ENCODE results near the gene TGFBR3.
A peak's percentile ranks its signal among the peaks of the same experiment; 100 is the strongest.

TGFBR3 gene

DNA sequence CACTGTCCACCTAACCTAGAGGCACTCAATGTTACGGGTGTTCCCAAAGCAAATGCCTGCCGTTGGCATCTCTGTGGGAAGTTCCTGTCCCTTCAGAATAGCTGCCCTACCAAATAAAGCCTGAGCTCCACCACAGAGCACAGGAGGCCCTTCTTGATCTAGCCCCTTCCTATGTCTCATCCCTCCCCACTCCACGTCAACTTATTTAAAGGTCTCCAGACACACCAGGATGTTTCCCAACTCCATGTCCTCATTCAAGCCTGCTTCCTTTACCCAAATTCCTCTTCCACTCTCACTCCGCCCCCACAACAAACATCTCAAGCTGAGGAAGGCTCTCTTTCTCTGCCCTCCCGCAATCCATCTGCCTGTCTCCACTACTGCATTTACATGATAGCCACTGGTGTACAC is 87.7 kb downstream of the TGFBR3 start:
- DNase-seq (ENCODE audit: low read depth) = peak; percentile 84

DNA sequence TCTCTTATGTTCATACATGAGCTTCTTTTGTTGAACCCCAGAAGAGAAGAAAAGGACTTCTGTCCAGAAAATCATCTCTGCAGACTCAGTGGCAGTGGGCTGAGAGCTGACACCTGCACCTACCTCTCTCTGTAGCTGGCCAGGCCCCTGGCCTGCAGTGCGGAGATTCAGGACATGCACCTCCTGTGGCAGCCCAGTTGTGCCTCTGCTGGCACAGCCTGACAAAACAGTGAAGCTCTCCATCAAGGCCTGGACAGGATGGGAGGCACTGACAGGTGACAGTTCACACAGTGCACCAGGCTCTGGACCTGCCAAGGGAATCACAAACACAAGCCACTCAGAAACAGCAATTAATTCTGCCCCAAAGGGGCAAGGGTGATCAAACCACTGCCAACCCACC is 88.8 kb downstream of the TGFBR3 start:
- H3K4me3 ChIP-seq (ENCODE audit: control insufficient read depth, low read depth, low read length) = no peak overlapping the region
- TF ChIP-seq, protein P1, sequence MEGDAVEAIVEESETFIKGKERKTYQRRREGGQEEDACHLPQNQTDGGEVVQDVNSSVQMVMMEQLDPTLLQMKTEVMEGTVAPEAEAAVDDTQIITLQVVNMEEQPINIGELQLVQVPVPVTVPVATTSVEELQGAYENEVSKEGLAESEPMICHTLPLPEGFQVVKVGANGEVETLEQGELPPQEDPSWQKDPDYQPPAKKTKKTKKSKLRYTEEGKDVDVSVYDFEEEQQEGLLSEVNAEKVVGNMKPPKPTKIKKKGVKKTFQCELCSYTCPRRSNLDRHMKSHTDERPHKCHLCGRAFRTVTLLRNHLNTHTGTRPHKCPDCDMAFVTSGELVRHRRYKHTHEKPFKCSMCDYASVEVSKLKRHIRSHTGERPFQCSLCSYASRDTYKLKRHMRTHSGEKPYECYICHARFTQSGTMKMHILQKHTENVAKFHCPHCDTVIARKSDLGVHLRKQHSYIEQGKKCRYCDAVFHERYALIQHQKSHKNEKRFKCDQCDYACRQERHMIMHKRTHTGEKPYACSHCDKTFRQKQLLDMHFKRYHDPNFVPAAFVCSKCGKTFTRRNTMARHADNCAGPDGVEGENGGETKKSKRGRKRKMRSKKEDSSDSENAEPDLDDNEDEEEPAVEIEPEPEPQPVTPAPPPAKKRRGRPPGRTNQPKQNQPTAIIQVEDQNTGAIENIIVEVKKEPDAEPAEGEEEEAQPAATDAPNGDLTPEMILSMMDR (conservative IDR thresholded peaks at IDR 0.05; ENCODE audit: control insufficient read depth, insufficient read depth, low read depth, low read length) = no peak
- no peak for DNase-seq (ENCODE audit: low read depth)

More for the DNA sequence above, 87.7 kb downstream of the TGFBR3 start:
- no peak overlapping the region for H3K4me3 ChIP-seq (ENCODE audit: control insufficient read depth, low read depth, low read length)
- TF ChIP-seq, protein P1 (conservative IDR thresholded peaks at IDR 0.05; ENCODE audit: control insufficient read depth, insufficient read depth, low read depth, low read length) = no peak

DNA sequence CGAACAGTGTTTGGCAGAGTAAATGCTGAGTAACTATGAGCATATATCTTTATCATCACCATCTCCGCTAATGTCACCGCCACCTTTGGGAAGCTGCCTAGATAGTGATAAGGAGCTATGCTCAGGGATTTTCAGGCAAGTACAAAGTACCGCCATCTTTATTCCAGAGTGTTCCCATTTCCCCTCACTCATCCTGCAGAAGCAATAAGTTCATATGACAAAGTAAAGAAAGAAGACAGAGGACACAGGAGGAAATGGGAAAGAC is 89.6 kb downstream of the TGFBR3 start:
- TF ChIP-seq, protein P1 (conservative IDR thresholded peaks at IDR 0.05; ENCODE audit: control insufficient read depth, insufficient read depth, low read depth, low read length) = no peak
- DNase-seq (ENCODE audit: low read depth) = no peak
- no peak overlapping the region for H3K4me3 ChIP-seq (ENCODE audit: control insufficient read depth, low read depth, low read length)

DNA sequence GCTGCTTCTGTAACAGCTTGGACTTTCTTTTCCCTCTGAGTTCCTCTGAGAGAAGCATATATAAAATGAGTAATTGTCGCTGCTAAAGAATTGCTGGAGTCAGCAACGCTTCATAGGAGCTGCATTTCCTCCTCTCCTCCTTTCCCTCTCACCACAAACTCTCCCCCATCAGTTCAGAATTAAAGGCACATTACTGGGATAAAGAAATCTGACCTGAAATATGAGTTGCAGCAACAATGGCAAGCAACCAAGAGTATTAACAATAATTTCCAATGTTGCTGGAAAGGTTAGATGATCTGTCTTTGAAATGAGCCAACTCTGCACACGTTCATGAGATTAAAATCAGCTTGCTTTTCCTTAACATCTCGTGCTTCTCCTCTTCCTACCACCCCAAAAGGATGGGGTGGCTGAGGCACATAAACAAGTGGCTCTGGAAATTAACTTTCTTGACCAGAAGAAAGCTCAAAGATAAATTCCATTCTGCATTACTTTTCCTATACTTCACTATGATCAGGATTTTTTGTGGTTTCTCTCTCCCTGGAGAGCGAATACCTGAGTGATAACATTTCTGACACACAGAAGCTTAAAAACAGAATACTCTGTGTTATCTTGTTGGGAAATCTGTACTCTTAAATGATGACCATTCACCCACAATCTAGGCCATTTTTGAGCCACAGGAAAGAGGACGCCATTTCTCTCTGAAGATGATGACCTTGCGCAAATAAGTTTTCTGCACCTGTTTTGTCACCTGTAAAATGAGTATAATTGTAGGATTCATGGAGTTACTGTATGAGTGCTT is 90.2 kb downstream of the TGFBR3 start:
- TF ChIP-seq, protein P1 (conservative IDR thresholded peaks at IDR 0.05; ENCODE audit: control insufficient read depth, insufficient read depth, low read depth, low read length) = no peak
- no peak overlapping the region for H3K4me3 ChIP-seq (ENCODE audit: control insufficient read depth, low read depth, low read length)
- DNase-seq (ENCODE audit: low read depth) = peak; percentile 84

DNA sequence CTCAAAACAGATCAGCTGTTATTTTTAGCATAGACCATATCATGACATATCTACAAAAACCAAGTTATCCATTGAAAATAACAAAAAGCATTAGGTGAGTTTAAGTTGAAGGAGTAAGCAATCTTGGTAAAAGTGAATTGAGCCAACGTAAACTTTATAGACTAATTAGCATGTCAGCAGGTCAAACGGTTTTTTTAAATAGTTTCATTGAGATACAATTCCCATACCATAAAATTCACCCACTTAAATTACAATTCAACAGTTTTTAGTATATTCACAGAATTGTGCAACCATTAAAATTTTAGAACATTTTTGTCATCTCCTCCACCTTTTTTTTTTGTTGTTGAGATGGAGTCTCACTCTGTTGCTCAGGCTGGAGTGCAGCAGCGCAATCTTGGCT is 92.1 kb downstream of the TGFBR3 start:
- no peak for DNase-seq (ENCODE audit: low read depth)
- TF ChIP-seq, protein P1 (conservative IDR thresholded peaks at IDR 0.05; ENCODE audit: control insufficient read depth, insufficient read depth, low read depth, low read length) = no peak
- no peak overlapping the region for H3K4me3 ChIP-seq (ENCODE audit: control insufficient read depth, low read depth, low read length)

DNA sequence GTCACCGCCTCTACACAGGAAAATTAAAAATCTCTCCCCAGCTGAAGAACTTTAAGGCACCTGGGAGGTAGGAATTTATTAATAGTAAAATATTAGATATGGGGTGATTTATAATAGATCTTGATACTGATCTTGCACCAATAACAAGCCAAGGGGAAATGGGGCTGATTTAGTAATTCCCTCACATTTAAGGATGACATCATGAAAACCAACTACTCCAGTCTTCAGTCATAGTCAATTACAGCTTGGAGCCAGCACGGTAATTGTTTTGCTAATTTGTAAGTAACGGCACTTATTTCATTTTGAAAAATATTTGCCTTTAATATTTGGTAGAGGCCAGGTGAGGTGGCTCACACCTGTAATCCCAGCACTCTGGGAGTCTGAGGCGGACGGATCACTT is 92.8 kb downstream of the TGFBR3 start:
- no peak overlapping the region for H3K4me3 ChIP-seq (ENCODE audit: control insufficient read depth, low read depth, low read length)
- TF ChIP-seq, protein P1 (conservative IDR thresholded peaks at IDR 0.05; ENCODE audit: control insufficient read depth, insufficient read depth, low read depth, low read length) = no peak
- DNase-seq (ENCODE audit: low read depth) = no peak
